KMS-11 (cell line): ENCODE results near the gene CLEC1B.

Experiments
- H2AFZ ChIP-seq: fragments of 200-600 bp; sonication (generic); 2 replicates; pipeline ENCODE4 v1.6.1; 2016; ENCODE audit warnings: antibody characterized with exemption, mixed run types, low read depth
- H3K27ac ChIP-seq: fragments of 200-600 bp; sonication (generic); 2 replicates; pipeline ENCODE4 v1.6.1; 2016; ENCODE audit warnings: mild to moderate bottlenecking, mixed run types
- H3K27me3 ChIP-seq: fragments of 200-600 bp; sonication (generic); 2 replicates; pipeline ENCODE4 v1.6.1; 2017; ENCODE audit warnings: mild to moderate bottlenecking, low read depth, mixed run types, moderate library complexity; ENCODE audit not compliant: insufficient read depth
- H3K36me3 ChIP-seq: fragments of 200-600 bp; sonication (generic); 2 replicates; pipeline ENCODE4 v1.6.1; 2017; ENCODE audit warnings: mild to moderate bottlenecking, mixed run types; ENCODE audit not compliant: insufficient read depth
- H3K4me1 ChIP-seq: fragments of 200-600 bp; sonication (generic); 2 replicates; pipeline ENCODE4 v1.6.1; 2016; ENCODE audit warnings: mild to moderate bottlenecking, low read depth, mixed run types; ENCODE audit not compliant: poor library complexity, severe bottlenecking
- H3K4me2 ChIP-seq: fragments of 200-600 bp; sonication (generic); 2 replicates; pipeline ENCODE4 v1.7.0; 2016; ENCODE audit warnings: mild to moderate bottlenecking, mixed run types
- H3K4me3 ChIP-seq: fragments of 200-600 bp; sonication (generic); IDR thresholded peaks from 2 replicates; pipeline ENCODE4 v1.6.1; 2017; ENCODE audit warnings: low read depth, low read length, mixed read lengths; ENCODE audit not compliant: insufficient read depth
- H3K79me2 ChIP-seq: fragments of 200-600 bp; sonication (generic); 2 replicates; pipeline ENCODE4 v1.6.1; 2016; ENCODE audit warnings: low read depth, mixed run types; ENCODE audit not compliant: insufficient read depth
- H3K9ac ChIP-seq: fragments of 200-600 bp; sonication (generic); 2 replicates; pipeline ENCODE4 v1.6.1; 2016; ENCODE audit warnings: mild to moderate bottlenecking, mixed run types
- H4K20me1 ChIP-seq: fragments of 200-600 bp; sonication (generic); 2 replicates; pipeline ENCODE4 v1.6.1; 2016; ENCODE audit warnings: mild to moderate bottlenecking, mixed run types; ENCODE audit not compliant: insufficient read depth
- CTCF ChIP-seq: fragments of 200-600 bp; sonication (generic); conservative IDR thresholded peaks from 2 replicates; pipeline ENCODE4 v1.6.1; 2017; ENCODE audit warnings: low read depth, mild to moderate bottlenecking, antibody characterized with exemption, low read length, moderate library complexity, mixed read lengths

Gene CLEC1B

GRCh38 chr12:9973949-9974348, 25.0 kb downstream of the CLEC1B start:
- no peak for TF ChIP-seq CTCF
- Histone ChIP-seq H2AFZ (no peak overlapping the region), H3K36me3 (no peaks in the 10 kb centered on the region), H4K20me1 (no peaks in the 10 kb centered on the region), H3K4me3 (no peak overlapping the region), H3K9ac (no peak overlapping the region), H3K4me1 (no peaks in the 10 kb centered on the region), H3K79me2 (no peaks in the 10 kb centered on the region), H3K4me2 (no peak overlapping the region), H3K27me3 (no peaks in the 10 kb centered on the region), H3K27ac (no peak overlapping the region)

GRCh38 chr12:9971181-9971580, 27.7 kb downstream of the CLEC1B start, which contains the start of gene CLEC12A:
Gene CLEC12A (plus strand): TSS chr12:9971409. CDS start chr12:9971597, 188 bp downstream.
- Histone ChIP-seq H3K27me3 (no peaks in the 10 kb centered on the region), H3K9ac (no peak within 1 kb of the TSS), H4K20me1 (no peaks in the 10 kb centered on the region), H3K4me1 (no peaks in the 10 kb centered on the region), H3K27ac (no peak within 1 kb of the TSS), H3K36me3 (no peaks in the 10 kb centered on the region), H3K4me3 (no peak within 1 kb of the TSS), H2AFZ (no peak within 1 kb of the TSS), H3K4me2 (no peak within 1 kb of the TSS), H3K79me2 (no peaks in the 10 kb centered on the region)
- no peak for TF ChIP-seq CTCF

- Histone ChIP-seq H3K4me3 (no peak overlapping the region), H2AFZ (no peak overlapping the region), H3K4me2 (no peak overlapping the region), H3K27me3 (no peaks in the 10 kb centered on the region), H3K36me3 (no peaks in the 10 kb centered on the region), H4K20me1 (no peaks in the 10 kb centered on the region), H3K4me1 (no peaks in the 10 kb centered on the region), H3K27ac (no peak overlapping the region), H3K9ac (no peak overlapping the region), H3K79me2 (no peaks in the 10 kb centered on the region)
- no peak for TF ChIP-seq CTCF
Measured at GRCh38 chr12:9969673-9970072, 29.2 kb downstream of the CLEC1B start.

- TF ChIP-seq CTCF, result no peak
- Histone ChIP-seq H4K20me1 (no peaks in the 10 kb centered on the region), H2AFZ (no peak overlapping the region), H3K36me3 (no peaks in the 10 kb centered on the region; the same call in 1 of the 2 replicates), H3K79me2 (no peaks in the 10 kb centered on the region), H3K4me2 (no peak overlapping the region), H3K4me1 (peaks cover 3% of the 10 kb centered on the region), H3K9ac (no peak overlapping the region), H3K27ac (no peak overlapping the region), H3K4me3 (no peak overlapping the region), H3K27me3 (no peaks in the 10 kb centered on the region)
Measured at GRCh38 chr12:9961901-9962300, 37.0 kb downstream of the CLEC1B start.

GRCh38 chr12:9961106-9961505, 37.8 kb downstream of the CLEC1B start:
- Histone ChIP-seq H4K20me1 (no peaks in the 10 kb centered on the region), H3K27me3 (no peaks in the 10 kb centered on the region), H3K27ac (no peak overlapping the region), H2AFZ (no peak overlapping the region), H3K4me2 (no peak overlapping the region), H3K9ac (no peak overlapping the region), H3K79me2 (no peaks in the 10 kb centered on the region), H3K4me3 (no peak overlapping the region), H3K4me1 (peaks cover 3% of the 10 kb centered on the region), H3K36me3 (no peaks in the 10 kb centered on the region; the same call in 1 of the 2 replicates)
- no peak for TF ChIP-seq CTCF
